Stimulated activated memory B cell treated with anti-CD40 and anti-IgM and Interleukin-4, amounts not matched to agents 10 μg/mL and 1 μg/mL and 100 μg/mL, for 72 hours (primary cell): ENCODE results near the gene EXOC3L1.

ENCODE experiments used
- ATAC-seq: fragments of 150-1000 bp; cut with Tn5 transposase; 2 replicates; pipeline ENCODE4 v1.10.0; 2021
- H3K27ac Mint-ChIP-seq: one replicate; pipeline ENCODE4 v1.8.0; 2022; ENCODE audit warnings: mild to moderate bottlenecking, mixed read lengths
- H3K27me3 Mint-ChIP-seq: one replicate; pipeline ENCODE4 v1.8.0; 2022; ENCODE audit warnings: mixed read lengths
- H3K36me3 Mint-ChIP-seq: one replicate; pipeline ENCODE4 v1.8.0; 2022; ENCODE audit warnings: mixed read lengths
- H3K4me1 Mint-ChIP-seq: one replicate; pipeline ENCODE4 v1.8.0; 2022; ENCODE audit warnings: mixed read lengths
- H3K4me3 Mint-ChIP-seq: one replicate; pipeline ENCODE4 v1.8.0; 2022; ENCODE audit warnings: mild to moderate bottlenecking, moderate library complexity, mixed read lengths
- H3K9me3 Mint-ChIP-seq: one replicate; pipeline ENCODE4 v1.8.0; 2022; ENCODE audit warnings: mixed read lengths

Gene EXOC3L1

GRCh38 chr16:67194260-67194659, 4.3 kb upstream of the EXOC3L1 start:
- no peaks in the 10 kb centered on the region for H3K27me3 Mint-ChIP-seq
- ATAC-seq, result no peak
- peak overlapping the region; percentile 80 for H3K4me3 Mint-ChIP-seq
- peaks cover 67% of the 10 kb centered on the region for H3K4me1 Mint-ChIP-seq
- H3K9me3 Mint-ChIP-seq, result no peaks in the 10 kb centered on the region
- peak overlapping the region; percentile 84 for H3K27ac Mint-ChIP-seq
- peaks cover 37% of the 10 kb centered on the region for H3K36me3 Mint-ChIP-seq

DNA sequence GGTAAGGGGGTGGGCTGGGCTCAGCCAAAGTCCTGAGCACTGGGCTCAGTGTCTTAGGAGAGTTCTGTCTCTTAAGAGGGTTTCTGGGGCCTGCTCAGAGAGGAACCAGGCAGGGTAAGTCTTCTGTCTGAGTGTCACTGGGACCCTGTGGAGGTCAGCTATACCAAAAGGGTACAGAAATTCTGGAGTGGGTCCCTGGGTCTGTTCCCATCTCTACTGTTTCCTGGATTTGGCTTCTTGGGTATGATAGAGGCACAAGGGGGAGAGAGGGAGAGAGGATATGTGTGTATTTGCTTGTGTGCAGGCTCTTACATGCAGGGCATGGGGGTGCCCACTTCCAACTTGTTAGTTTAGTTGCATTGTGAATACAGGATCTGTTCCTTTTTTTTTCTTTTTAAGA, 3.6 kb upstream of the EXOC3L1 start:
- peaks cover 65% of the 10 kb centered on the region for H3K4me1 Mint-ChIP-seq
- peaks cover 35% of the 10 kb centered on the region for H3K36me3 Mint-ChIP-seq
- peaks cover under 1% of the 10 kb centered on the region for H3K27me3 Mint-ChIP-seq
- H3K9me3 Mint-ChIP-seq, result no peaks in the 10 kb centered on the region
- peak overlapping the region; percentile 80 for H3K4me3 Mint-ChIP-seq
- no peak for ATAC-seq
- peak overlapping the region; percentile 84 for H3K27ac Mint-ChIP-seq

GRCh38 chr16:67192781-67193361, 2.9 kb upstream of the EXOC3L1 start:
- Mint-ChIP-seq H3K9me3 (no peaks in the 10 kb centered on the region), H3K4me3 (peak overlapping the region; percentile 80), H3K36me3 (peaks cover 29% of the 10 kb centered on the region), H3K4me1 (peaks cover 58% of the 10 kb centered on the region), H3K27ac (peak overlapping the region; percentile 84), H3K27me3 (peaks cover 8% of the 10 kb centered on the region)
- no peak for ATAC-seq

GRCh38 chr16:67191995-67192681, 2.2 kb upstream of the EXOC3L1 start, which contains the start of gene E2F4:
Gene E2F4, plus strand, starts transcription at chr16:67192155. Its CDS starts 73 bp downstream, at chr16:67192228.
- Mint-ChIP-seq H3K9me3 (no peaks in the 10 kb centered on the region), H3K4me1 (peaks cover 57% of the 10 kb centered on the region), H3K27ac (peak within 1 kb of the TSS; percentile 84), H3K27me3 (peaks cover 15% of the 10 kb centered on the region), H3K4me3 (peak within 1 kb of the TSS; percentile 80), H3K36me3 (peaks cover 25% of the 10 kb centered on the region)
- ATAC-seq, result peak; percentile 98

DNA sequence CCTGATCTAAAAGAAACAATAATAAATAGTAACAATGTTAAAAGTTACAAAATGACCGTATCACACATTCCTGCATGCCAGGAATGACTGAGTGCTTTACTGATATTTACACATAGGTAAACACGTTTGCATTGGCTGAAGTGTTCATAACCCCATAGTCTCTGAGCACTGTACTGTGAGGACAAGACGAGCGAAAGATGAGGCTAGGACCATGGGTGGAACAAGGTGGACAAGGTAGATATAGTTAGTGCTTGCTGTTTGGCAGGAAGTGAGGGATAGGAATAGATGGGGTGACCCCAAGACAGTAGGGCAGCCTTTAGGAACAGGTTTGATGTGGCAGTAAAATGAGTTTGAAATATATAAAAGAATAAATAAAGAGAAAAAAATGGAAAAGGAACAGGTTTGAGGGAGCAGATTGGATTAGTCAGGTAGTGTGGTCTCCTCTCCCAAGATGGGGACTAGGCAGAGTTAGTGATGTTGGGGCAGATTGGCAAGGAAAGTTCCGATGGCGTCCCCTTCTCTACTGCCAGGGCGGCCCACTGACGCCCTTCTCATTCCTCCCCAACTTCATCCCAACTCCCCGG, 1.6 kb upstream of the EXOC3L1 start:
- peaks cover 21% of the 10 kb centered on the region for H3K27me3 Mint-ChIP-seq
- H3K4me3 Mint-ChIP-seq, result peak overlapping the region; percentile 80
- peaks cover 52% of the 10 kb centered on the region for H3K4me1 Mint-ChIP-seq

GRCh38 chr16:67190448-67191399, 788 bp upstream of the EXOC3L1 start:
- Mint-ChIP-seq H3K4me3 (no peak overlapping the region), H3K27ac (peak overlapping the region; percentile 84), H3K9me3 (no peaks in the 10 kb centered on the region), H3K36me3 (peaks cover 12% of the 10 kb centered on the region), H3K4me1 (peaks cover 44% of the 10 kb centered on the region), H3K27me3 (peaks cover 21% of the 10 kb centered on the region)
- no peak for ATAC-seq

More for the DNA sequence above, 1.6 kb upstream of the EXOC3L1 start:
- Mint-ChIP-seq H3K9me3 (no peaks in the 10 kb centered on the region), H3K36me3 (peaks cover 19% of the 10 kb centered on the region), H3K27ac (peak overlapping the region; percentile 84)
- no peak for ATAC-seq

GRCh38 chr16:67188798-67189197, 1.1 kb downstream of the EXOC3L1 start:
- Mint-ChIP-seq H3K4me1 (peaks cover 36% of the 10 kb centered on the region), H3K27ac (no peak overlapping the region), H3K9me3 (no peaks in the 10 kb centered on the region), H3K27me3 (peaks cover 29% of the 10 kb centered on the region), H3K36me3 (no peaks in the 10 kb centered on the region), H3K4me3 (no peak overlapping the region)
- ATAC-seq, result no peak

DNA sequence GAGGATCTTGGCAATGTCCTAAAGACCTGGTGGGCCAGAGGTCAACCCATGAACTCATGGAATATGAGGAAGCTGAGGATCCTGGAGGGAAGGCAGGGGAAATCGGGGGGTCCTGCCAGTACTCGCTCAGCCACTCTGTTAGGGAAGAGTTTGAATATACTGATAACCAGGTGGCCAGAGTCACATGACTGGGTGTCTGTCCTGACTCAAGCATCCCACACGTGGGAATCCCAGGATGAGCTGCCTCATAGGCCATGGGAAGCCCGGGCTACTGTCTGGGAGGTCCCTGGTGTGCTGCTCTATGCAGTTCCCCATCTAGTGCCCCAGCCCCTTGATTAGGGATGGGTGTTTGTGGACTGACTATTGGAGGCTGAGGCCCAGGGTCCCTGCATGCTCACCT, 1.6 kb downstream of the EXOC3L1 start:
- Mint-ChIP-seq H3K9me3 (no peaks in the 10 kb centered on the region), H3K27me3 (peaks cover 29% of the 10 kb centered on the region), H3K4me1 (peaks cover 31% of the 10 kb centered on the region), H3K27ac (no peak overlapping the region), H3K4me3 (no peak overlapping the region), H3K36me3 (no peaks in the 10 kb centered on the region)
- ATAC-seq, result no peak

DNA sequence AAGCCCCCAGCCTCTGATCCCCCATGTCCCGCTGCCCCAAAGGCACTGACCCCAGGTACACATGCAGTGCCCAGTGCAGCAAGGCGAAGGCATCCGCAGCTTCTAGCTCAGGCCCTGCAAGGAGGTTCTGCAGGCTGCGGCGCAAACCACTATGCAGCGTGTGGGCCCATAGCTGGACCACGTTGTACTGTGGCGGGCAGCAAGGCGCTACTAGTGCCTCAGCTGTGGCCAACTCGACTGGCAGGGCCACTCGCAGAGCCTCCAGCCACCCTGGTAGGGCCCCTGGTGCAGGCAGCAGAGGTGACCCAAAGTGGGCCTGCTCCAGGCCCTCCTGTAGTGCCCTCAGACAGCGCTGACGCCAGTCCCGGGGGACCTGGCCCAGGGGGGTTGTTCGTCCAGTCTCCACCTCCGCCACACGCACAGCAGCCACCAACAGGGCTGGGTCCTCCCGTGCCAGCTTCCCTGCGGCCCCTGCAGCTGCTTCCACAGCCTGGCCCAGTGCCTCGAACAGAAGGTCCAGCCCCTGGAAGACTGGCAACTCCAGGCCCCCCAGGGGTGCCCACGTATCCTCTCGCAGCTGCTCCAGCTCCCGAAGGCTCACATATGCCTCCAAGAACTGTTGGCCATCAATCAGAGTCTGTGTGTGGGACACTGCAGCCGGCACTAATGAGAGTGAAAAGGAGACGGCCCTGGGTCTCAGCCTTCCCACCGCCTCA, 2.6 kb downstream of the EXOC3L1 start:
- no peak overlapping the region for H3K4me3 Mint-ChIP-seq
- H3K4me1 Mint-ChIP-seq, result peaks cover 22% of the 10 kb centered on the region
- ATAC-seq, result no peak

GRCh38 chr16:67186550-67186950, 3.4 kb downstream of the EXOC3L1 start:
- Mint-ChIP-seq H3K4me3 (no peak overlapping the region), H3K27me3 (peaks cover 29% of the 10 kb centered on the region), H3K36me3 (no peaks in the 10 kb centered on the region), H3K9me3 (no peaks in the 10 kb centered on the region), H3K4me1 (peaks cover 17% of the 10 kb centered on the region), H3K27ac (no peak overlapping the region)
- no peak for ATAC-seq

More for the DNA sequence above, 2.6 kb downstream of the EXOC3L1 start:
- Mint-ChIP-seq H3K9me3 (no peaks in the 10 kb centered on the region), H3K27me3 (peaks cover 29% of the 10 kb centered on the region), H3K27ac (no peak overlapping the region), H3K36me3 (no peaks in the 10 kb centered on the region)

GRCh38 chr16:67185651-67186134, 4.2 kb downstream of the EXOC3L1 start:
- Mint-ChIP-seq H3K4me3 (no peak overlapping the region), H3K27ac (no peak overlapping the region), H3K36me3 (no peaks in the 10 kb centered on the region), H3K27me3 (peaks cover 29% of the 10 kb centered on the region), H3K4me1 (peaks cover 12% of the 10 kb centered on the region), H3K9me3 (no peaks in the 10 kb centered on the region)
- ATAC-seq, result no peak

DNA sequence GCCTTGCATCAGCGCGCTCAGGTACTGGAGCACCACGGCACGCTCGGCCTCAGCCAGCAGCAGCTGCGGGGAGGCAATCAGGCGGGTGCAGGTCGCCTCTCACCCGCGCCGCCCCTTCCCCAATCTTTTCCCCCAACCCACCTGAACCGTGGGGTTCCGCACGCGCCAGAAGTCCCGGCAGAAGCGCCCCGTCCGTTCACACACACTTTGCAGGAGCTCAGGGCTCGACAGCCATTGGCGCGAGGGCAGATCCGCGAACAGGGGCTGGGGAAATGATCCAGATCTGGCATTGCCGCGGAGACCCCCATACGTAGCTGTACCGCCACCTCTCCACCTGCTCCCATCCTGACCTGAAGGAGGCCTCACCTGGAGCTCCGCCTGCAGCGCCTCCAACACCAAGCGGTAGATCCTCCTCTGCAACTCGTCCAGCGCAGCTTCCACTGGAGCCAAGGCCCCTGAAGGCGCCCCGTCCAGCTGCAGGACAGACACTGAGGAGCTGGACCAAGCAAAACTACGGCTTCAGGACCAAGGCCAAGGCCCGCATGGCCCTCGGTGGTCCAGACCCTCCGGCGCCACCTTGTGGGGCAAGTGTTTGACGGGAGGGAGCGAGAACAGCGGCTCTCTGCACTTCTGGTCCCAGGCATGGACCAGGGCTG, 4.8 kb downstream of the EXOC3L1 start:
- Mint-ChIP-seq H3K9me3 (no peaks in the 10 kb centered on the region), H3K27ac (no peak overlapping the region), H3K36me3 (no peaks in the 10 kb centered on the region), H3K4me1 (peaks cover 12% of the 10 kb centered on the region), H3K4me3 (peak overlapping the region; percentile 84), H3K27me3 (peaks cover 29% of the 10 kb centered on the region)
- ATAC-seq, result peak; percentile 52

DNA sequence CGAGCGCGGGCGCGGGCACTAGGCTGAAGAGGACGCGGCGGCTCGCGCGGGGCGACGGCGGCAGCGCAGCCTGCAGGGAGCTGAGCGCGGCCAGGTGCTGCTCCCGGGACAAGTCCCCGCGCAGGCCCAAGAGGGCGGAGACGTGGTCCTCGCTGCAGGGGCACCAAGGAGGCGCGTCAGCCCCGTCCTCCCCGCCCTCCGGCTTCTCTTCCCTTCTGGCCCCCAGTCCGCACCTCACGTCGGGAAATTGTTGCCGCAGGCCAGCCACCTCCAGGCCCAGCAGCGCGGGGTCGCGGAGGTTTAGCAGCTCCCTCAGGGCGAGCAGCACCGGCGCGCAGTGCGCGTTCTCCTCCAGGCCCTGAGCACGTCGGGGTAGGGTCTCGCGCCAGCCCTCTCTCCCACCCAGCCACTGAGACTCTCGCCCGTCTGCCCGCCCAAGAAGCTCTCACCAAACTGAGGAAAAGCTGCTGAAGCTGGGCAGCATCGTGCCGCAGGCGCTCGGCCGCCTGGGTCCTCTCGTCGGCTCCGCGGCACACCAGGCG, 5.4 kb downstream of the EXOC3L1 start:
- Mint-ChIP-seq H3K36me3 (no peaks in the 10 kb centered on the region), H3K9me3 (no peaks in the 10 kb centered on the region), H3K27me3 (peaks cover 29% of the 10 kb centered on the region), H3K4me1 (peaks cover 12% of the 10 kb centered on the region), H3K4me3 (no peak overlapping the region), H3K27ac (no peak overlapping the region)
- ATAC-seq, result peak; percentile 1
